GM19099 (cell line): ENCODE results near the gene MORN1.

ENCODE experiments used
- POLR2A ChIP-seq: IDR thresholded peaks from 3 replicates; pipeline ENCODE4 v1.6.1; 2011; ENCODE audit warnings: low read depth; ENCODE audit not compliant: insufficient read length; ENCODE audit errors: extremely low read depth

The MORN1 gene

GRCh38 chr1:2279817-2280216 lies 111.5 kb downstream of the MORN1 start:
- no peak for TF ChIP-seq POLR2A

DNA sequence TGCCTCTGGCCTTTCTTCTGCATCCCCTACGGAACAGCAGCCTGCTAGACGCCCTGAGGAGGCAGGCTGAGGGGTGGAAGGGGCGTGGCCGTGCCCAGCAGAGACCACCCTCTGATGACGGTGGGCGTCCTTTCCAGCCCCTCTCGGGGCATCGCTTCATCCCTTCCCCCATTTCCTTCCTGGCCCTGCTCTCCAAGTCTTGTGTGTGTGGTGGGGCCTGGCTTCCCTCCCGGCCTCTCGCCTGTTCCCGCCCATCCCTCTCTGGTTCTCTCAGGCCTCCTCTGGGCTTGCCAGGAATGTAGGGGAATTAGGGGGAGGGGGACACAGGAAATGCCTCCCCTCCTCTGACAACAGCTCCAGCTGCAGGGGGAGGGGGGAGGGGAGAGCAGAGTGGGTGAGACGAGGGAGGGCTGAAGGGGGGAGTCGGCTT lies 112.1 kb downstream of the MORN1 start:
- no peak for TF ChIP-seq POLR2A

- TF ChIP-seq POLR2A, result no peak
Measured at GRCh38 chr1:2278591-2279209, 112.7 kb downstream of the MORN1 start.

- no peak for TF ChIP-seq POLR2A
Measured at GRCh38 chr1:2277741-2278488, 113.4 kb downstream of the MORN1 start.

- no peak for TF ChIP-seq POLR2A
Measured at GRCh38 chr1:2276803-2277580, 114.4 kb downstream of the MORN1 start.

DNA sequence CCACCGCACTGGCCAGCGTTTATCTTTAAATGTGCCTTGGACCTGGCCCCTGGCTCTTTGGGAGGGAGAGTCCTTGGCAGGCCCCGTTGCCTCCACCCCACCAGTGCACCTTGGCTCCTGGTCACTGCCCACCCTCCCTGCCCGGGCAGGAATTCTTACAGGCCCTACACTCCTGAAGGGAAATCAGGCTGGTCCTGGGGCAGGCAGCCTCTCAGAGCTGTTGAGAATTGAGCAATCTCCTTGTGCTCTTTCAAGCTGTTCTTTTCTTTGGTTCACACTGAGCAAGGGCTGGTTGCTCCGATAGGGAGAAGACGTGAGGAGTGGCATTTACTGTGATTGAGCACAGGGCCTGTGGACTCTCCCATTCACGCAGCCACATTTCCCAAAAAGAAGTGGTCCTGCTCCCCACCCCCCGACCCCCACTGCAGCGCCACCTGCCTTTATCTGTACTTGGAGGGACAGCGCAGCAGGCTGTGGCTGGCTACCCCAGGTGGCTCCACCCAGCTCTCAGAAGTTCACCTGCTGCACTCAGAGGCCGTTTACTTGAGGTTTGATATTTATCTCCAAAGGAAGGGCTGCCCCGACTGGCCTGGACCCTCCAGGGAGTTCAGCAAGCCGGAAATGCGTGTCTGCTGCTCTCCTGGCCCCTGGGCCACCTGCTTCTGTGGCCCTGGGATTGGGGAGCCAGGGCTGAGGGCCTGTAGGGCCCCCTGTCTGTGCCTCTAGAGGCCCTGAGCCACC lies 115.4 kb downstream of the MORN1 start:
- TF ChIP-seq POLR2A, result no peak

GRCh38 chr1:2274929-2275475 lies 116.4 kb downstream of the MORN1 start:
- TF ChIP-seq POLR2A, result no peak

DNA sequence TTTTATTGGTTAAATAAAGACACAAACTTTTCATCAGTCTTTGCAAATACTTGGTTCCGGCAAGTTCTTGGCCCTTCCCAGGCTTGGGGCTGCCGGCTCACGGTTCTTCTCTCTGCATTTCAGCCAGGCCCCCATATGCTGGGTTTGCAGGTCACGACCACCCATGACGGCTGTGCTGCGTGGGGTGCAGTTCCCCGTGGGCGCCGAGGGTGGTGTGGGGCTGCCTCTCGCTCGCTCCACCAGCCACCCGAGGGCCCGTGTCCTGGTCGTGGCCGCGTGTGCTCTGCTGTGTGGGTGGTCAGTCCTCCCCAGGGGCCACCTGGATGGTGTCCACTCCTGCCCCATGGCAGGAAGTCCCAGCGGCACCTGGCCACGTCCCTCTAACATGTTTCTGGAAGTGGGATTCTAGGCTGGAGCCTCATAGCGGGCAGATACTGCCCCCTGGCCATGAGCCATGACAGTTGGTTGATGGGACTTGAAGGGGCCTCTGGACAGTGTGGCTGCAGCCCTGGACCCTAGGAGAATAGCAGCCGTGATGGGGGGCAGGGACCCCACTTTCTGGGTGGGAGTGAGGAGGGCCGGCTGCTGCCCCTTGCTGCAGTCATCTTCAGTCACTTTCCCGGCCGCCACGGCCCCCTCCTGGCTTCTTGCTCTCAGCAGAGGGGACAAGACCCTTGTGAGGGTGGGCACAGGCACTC lies 117.0 kb downstream of the MORN1 start:
- no peak for TF ChIP-seq POLR2A

DNA sequence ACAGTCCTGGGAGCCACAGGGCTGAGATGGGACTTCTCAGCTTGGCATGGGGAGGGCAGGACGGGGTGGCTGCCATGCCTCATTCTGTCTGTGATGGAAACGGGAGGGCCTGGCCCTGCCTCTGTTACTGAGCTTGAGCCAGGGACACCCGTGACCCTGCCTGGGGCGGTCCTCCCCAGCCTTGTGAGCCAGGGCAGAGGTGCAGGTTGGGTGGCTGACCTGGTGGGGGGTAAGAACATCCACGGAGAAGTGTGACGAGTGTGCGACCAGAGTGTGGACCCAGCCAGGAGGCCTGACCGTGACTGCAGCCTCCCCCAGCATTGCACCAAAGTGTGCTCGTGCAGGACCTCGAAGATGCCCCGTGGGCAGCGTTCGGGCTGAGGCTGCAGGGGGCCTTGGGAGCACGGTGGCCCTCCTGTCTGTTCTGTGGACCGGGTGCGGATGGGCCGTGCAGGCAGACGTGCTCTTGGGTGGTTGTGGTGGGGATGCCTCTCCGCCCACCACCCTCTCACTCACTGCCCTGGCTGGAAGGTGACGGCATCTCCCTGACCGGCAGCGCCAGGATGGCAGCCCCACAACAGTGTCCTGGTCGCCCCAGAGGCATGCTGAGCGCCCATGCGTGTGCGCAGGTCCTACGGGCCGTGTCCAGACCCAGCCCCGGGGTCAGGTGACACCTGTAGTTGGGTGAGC lies 117.8 kb downstream of the MORN1 start:
- no peak for TF ChIP-seq POLR2A

GRCh38 chr1:2272686-2273400 lies 118.5 kb downstream of the MORN1 start:
- no peak for TF ChIP-seq POLR2A

DNA sequence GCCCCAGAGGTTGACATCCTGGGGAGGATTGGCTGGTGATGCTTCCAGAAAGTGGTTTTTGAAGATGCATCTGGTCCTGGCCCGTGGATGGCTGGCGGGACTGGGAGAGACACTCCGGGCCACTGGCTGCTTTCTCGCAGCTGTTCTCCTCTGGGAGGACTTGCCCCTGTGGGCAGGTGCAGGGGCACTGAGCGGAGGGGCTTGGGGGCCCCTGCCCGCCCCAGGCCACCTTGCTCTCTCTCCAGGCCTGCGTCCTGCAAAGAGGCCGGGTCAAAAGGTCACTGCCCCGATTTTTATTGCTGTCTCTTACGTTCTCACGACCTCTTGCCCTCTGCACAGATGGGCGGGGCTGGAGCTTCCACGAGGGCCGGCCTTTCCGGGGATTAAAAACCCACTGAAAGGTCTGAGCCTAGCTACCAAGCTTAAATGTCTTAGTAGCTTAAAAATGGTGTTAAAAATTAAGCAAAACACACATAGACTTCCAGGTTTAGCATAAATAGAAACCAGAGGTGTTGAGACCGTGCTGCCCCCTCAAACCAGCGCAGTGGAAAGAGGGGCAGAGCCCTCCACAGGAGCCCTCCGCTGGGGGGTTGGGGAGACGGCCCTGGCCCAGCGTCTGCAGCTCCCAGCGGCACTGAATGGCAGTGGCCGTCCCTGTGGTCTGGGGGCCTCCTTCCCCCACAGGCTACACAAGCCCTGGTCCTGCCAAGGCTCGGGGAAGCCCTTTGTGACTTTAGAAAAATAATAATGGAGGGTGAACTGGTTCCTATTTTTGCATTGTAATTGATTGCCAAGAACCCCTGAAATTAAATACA lies 119.3 kb downstream of the MORN1 start:
- TF ChIP-seq POLR2A, result no peak
